Testis (tissue), 3 donors: ENCODE data around the gene RCAN3. TPM values are rescaled to one million over a fixed set of nuclear protein-coding genes. Genes with fewer than 3 reads are reported as not detected.

Experiments used
- DNase-seq: peaks from one replicate; pipeline ENCODE4 v3.0.0-alpha.2; 2019
- H3K27ac ChIP-seq, 2 donors: fragments of 200-600 bp; sonication (generic); one replicate each; pipeline ENCODE4 v1.5.1; 2019
- H3K27me3 ChIP-seq: fragments of 200-600 bp; sonication (generic); one replicate; pipeline ENCODE4 v1.5.1; 2019
- H3K36me3 ChIP-seq: fragments of 200-600 bp; sonication (generic); one replicate; pipeline ENCODE4 v1.5.1; 2017; ENCODE audit warnings: low read depth; ENCODE audit errors: missing control alignments
- H3K4me1 ChIP-seq: fragments of 200-600 bp; sonication (generic); one replicate; pipeline ENCODE4 v1.5.1; 2019
- H3K4me3 ChIP-seq, 2 donors: fragments of 200-600 bp; sonication (generic); one replicate each; pipeline ENCODE4 v1.5.1; 2017 to 2019
- H3K9me3 ChIP-seq: fragments of 200-600 bp; sonication (generic); one replicate; pipeline ENCODE4 v1.5.1; 2017
- CTCF ChIP-seq, 3 experiments: fragments of 450-650 bp in 2 of 3; fragments of 200-600 bp in 1 of 3; sonication (generic) in 1 of 3; IDR thresholded peaks; one replicate each; pipeline ENCODE4 v1.5.1; 2016 to 2019; ENCODE audit warnings: antibody characterized with exemption in 3 of 3, mild to moderate bottlenecking in 2 of 3, moderate library complexity in 1 of 3
- POLR2A ChIP-seq: fragments of 450-650 bp; IDR thresholded peaks from one replicate; pipeline ENCODE4 v1.6.1; 2017; ENCODE audit warnings: antibody characterized with exemption, mild to moderate bottlenecking, moderate library complexity
- WGBS, 2 donors: methylation state at CpG; one replicate each; pipeline ENCODE4 v1.1.5; 2018; 5-methylcytosine and 5-hydroxymethylcytosine counted together
- intact Hi-C: fragments of 100-400 bp; cut with DNase I; formaldehyde crosslinking; loops from one replicate; pipeline ENCODE4 v1.15.1; 2023; ENCODE audit warnings: low total_unique reads
- polyA plus RNA-seq: library from polyadenylated mRNA; stranded (reverse); fragments of 350-450 nt; fragmentation: Illumina TruSeq; extraction: RNeasy Lipid Tissue Mini Kit (QIAGEN cat#74804); gene quantifications from one replicate; pipeline ENCODE4 v1.2.3, GENCODE V29; 2014; ENCODE audit warnings: low read depth, low replicate concordance; ENCODE audit not compliant: insufficient read depth
- total RNA-seq, 2 donors: library from RNA; depleted of rRNA; stranded (reverse); fragments of >200 nt; gene quantifications; one replicate each; pipeline ENCODE4 v1.2.3, GENCODE V29; 2016

The RCAN3 gene
- total and polyA plus RNA-seq, 3 donors from 2014 or later = 4.2 to 8.0 (median 7.9) TPM

GRCh38 chr1:24572301-24572700 is 69.7 kb downstream of the RCAN3 start:
- Histone ChIP-seq H3K4me1 (peaks cover 8% of the 10 kb centered on the region), H3K4me3 (no peak overlapping the region), H3K36me3 (no peaks in the 10 kb centered on the region), H3K27me3 (no peaks in the 10 kb centered on the region), H3K27ac (no peak overlapping the region), H3K9me3 (no peaks in the 10 kb centered on the region)
- intact Hi-C loops = no loop called here
- DNase-seq = no peak
- 86 to 90% methylated on average over 8 to 9 of the region's 9 CpGs for WGBS, 2 donors
- TF ChIP-seq POLR2A (no peak), CTCF (IDR thresholded peaks at IDR 0.05) (no peak)

- 57 to 64% methylated on average over 14 of the region's 14 CpGs for WGBS, 2 donors
- Histone ChIP-seq H3K4me1 (no peaks in the 10 kb centered on the region), H3K27ac (no peak overlapping the region), H3K4me3 (no peak overlapping the region), H3K36me3 (no peaks in the 10 kb centered on the region), H3K9me3 (no peaks in the 10 kb centered on the region), H3K27me3 (no peaks in the 10 kb centered on the region)
- TF ChIP-seq CTCF (IDR thresholded peaks at IDR 0.05) = no peak
- no peak for TF ChIP-seq POLR2A
- intact Hi-C loops = no loop called here
- no peak for DNase-seq
Measured at GRCh38 chr1:24575905-24576587, 73.4 kb downstream of the RCAN3 start.

- no peak for DNase-seq
- Histone ChIP-seq H3K4me1 (no peaks in the 10 kb centered on the region), H3K9me3 (no peaks in the 10 kb centered on the region), H3K36me3 (no peaks in the 10 kb centered on the region), H3K4me3 (no peak overlapping the region), H3K27ac (no peak overlapping the region), H3K27me3 (no peaks in the 10 kb centered on the region)
- no peak for TF ChIP-seq POLR2A
- no peak for TF ChIP-seq CTCF (IDR thresholded peaks at IDR 0.05)
- intact Hi-C loops = no loop called here
- 97 to 98% methylated on average over 6 of the region's 7 CpGs for WGBS, 2 donors
Measured at GRCh38 chr1:24578846-24579245, 76.2 kb downstream of the RCAN3 start.

GRCh38 chr1:24580756-24581155 is 78.1 kb downstream of the RCAN3 start:
- no peak for DNase-seq

More at GRCh38 chr1:24580756-24581155, 78.1 kb downstream of the RCAN3 start:
- TF ChIP-seq POLR2A = no peak
- TF ChIP-seq CTCF (IDR thresholded peaks at IDR 0.05) = no peak
- no peaks in the 10 kb centered on the region for H3K9me3 ChIP-seq
- H3K4me3 ChIP-seq = no peak overlapping the region
- intact Hi-C loops = no loop called here
- H3K27ac ChIP-seq = no peak overlapping the region
- 65 to 71% methylated on average over 10 of the region's 10 CpGs for WGBS, 2 donors
- H3K4me1 ChIP-seq = no peaks in the 10 kb centered on the region
- no peaks in the 10 kb centered on the region for H3K36me3 ChIP-seq
- no peaks in the 10 kb centered on the region for H3K27me3 ChIP-seq
